GM19239 (cell line): Measurements from ENCODE around the gene SPP1.

ENCODE experiments used
- DNase-seq: peaks from one replicate; pipeline ENCODE4 v3.0.0; 2011; ENCODE audit warnings: low spot score; ENCODE audit not compliant: insufficient read length
- FAIRE-seq: peaks from 2 replicates; lab custom pipeline; 2011; peaks lifted over from hg19 to GRCh38; lab: Jason Lieb, UNC

The SPP1 gene

DNA sequence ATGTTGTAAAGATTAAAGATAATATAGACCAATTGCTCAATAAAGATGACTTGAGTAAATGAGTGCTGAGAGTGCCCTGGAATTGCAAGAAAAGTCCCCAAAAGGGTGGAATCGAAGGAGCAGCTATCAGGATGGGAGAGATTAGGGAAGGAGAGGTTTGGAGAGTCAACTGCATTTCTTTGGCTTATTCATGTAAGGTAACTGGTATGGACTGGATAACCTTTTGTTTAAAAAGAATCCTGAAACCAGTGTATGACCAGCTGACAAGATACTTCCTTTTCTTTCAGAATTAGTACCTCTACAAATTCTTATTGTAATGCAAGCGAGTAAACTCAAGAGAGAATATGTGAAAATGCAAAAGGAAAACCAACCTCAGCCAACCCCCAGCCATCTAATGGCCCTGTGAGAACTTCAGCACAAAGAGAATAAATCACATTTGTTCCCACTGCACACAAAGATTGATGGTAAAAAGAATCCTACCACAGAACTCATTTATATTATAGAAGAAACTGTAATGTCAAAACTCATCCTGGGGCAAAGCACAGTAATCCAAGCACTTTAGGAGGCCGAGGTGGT, 24.5 kb upstream of the SPP1 start:
- DNase-seq: no peak
- FAIRE-seq: no peak

DNA sequence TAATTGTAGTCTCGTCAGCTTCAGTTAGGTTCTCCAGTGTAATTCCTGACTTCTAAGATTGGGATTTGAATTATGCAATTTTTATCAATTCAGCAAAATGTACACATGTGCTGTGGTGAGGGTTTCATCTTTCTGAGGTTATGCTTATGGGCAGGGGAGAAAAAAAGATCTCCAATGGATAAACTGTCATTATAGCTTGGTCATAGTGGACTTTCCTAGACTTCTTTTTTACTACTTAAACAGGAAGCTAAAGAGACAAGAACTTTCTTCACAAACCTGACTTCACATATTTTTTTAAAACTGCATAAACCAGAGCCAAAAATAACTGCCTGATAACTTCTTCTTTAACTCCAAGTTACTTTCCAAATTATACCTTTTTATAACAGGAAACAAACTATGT, 21.7 kb upstream of the SPP1 start:
- no peak for DNase-seq
- no peak for FAIRE-seq

- DNase-seq (no peak), FAIRE-seq (no peak)
These were observed 19.0 kb upstream of the SPP1 start for GRCh38 chr4:87956501-87956900.

DNA sequence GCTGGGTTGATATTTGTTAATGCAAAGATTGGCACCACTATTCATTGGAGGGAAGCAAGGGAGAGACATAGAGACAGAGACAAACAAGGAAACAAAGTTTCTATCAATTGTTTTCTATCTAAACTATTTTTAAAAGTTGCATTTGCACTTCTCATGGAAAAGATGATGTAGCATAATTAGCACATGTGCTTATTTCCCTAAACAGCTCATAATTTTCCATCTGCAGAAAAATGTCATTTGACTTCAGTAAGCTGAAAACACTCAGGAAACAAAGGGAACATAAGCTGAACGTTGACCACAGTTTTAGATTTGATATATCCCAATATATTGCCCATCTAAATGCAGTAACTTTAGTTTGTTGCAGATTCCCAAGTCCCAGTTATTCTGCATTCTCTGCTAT, 18.5 kb upstream of the SPP1 start:
- FAIRE-seq: no peak
- no peak for DNase-seq

DNA sequence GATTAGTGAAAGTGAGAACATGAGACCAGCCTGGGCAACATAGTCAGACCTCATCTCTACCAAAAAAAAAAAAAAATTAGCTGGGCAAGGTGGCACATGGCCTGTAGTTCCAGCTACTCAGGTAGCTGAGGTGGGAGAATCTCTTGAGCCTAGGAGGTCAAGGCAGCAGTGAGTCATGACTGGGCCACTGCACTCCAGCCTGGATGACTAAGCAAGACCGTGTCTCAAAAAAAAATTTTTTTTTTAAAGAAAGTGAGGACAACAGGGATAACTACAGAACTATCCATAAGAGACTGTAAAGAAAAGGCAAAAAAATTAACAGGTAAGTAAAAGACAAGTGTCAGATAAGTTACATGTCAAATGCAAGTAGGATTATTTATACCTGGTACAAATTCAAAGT, 13.5 kb upstream of the SPP1 start:
- FAIRE-seq (no peak), DNase-seq (no peak)

DNA sequence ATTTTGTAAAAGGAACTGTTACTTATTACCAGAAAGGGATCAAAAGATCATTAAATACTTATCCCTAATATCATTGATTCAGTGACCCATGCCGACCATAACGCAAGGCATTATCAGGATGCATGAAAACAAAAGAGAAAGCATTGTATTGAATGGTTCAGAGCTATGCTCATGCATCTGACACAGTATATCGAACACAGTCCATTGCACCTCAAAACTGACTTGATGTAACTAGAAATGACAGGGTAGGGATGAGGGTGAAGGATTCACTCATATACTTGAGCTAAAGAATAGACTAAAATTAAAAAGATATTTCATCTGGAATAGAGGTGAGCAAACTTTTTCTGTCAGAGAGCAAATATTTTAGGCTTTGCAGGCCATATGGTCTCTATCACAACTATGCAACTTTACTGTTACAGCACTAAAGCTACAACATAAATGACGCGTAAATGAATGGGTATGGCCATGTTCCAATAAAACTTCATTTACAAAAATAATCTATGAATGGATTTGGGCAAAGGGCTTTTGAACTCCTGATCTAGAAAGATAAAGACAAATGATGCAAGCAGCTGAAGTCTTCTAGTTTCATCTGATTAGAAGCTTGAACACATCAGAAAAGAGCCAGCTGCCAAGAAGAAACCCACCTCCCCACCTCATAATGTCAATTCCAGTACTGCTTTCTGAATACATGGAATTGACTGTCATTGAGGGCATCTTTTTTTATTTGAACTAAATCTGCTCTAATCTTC, 12.9 kb upstream of the SPP1 start:
- no peak for DNase-seq
- no peak for FAIRE-seq

DNA sequence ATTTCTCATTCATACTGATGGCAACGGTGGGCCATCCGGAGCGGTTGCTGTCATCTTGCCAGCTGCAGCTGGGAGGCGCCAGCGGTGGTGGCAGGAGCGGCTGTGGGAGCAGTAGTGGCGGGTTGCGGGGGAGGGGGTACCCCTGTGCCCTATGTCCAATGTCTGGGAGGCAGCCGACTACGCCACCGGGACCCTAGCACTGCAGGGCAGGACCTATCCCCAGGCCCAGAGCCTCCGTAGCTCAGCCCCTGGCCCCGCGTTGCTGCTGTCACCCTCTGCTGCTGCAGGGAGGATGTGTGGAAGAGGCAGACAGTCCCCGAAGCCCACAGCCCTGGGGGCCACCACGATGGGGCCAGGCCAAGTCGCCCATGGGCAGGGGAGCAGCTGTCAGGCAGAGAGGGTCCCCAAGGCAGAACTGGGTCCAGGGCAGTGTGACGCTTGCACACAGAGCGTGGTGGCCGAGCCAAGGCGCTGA, 10.0 kb upstream of the SPP1 start:
- DNase-seq (no peak), FAIRE-seq (no peak)

DNA sequence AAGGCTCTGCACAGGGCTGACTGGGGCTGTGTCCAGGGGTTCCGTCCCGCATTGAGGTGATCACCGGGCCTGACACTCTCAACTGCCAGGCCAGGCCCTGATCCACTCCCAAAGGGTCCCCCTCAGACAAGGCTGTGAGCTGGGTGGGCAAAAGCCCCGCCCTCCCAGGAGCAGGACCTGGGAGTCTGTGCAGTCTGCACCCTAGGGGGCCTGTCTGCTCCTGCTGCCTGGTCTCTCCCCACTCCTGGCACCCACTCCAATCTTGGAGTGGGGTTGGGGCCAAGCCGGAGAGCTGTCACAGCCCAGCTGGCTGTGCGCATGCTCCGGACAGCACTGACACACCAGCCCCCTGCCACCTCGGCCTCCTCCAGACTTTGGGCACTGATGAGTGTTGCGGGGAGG, 9.4 kb upstream of the SPP1 start:
- no peak for FAIRE-seq
- no peak for DNase-seq

DNA sequence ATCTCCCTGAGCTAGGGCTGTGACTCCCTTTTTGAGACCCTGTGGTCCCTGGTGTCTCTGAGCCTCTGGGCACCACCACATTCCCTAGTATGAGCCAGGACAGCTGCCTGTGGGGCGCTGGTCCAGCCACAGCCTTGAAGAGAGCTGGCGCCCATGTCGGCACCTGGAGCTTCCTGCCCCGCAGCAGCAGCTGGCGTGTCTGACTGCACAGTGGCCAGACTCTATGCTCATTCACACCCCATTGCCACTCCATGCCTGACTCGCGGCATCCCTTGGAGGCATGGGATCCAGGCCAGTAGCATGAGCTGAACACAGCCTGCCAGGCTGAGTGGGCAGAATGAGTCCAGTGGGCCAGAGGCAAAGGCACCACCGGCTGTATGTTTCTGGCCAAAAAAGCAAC, 8.3 kb upstream of the SPP1 start:
- DNase-seq (no peak), FAIRE-seq (no peak)

GRCh38 chr4:87970121-87970520, 5.4 kb upstream of the SPP1 start:
- no peak for DNase-seq
- no peak for FAIRE-seq

- FAIRE-seq (no peak), DNase-seq (no peak)
These were observed 3.6 kb upstream of the SPP1 start for GRCh38 chr4:87971866-87972265.

DNA sequence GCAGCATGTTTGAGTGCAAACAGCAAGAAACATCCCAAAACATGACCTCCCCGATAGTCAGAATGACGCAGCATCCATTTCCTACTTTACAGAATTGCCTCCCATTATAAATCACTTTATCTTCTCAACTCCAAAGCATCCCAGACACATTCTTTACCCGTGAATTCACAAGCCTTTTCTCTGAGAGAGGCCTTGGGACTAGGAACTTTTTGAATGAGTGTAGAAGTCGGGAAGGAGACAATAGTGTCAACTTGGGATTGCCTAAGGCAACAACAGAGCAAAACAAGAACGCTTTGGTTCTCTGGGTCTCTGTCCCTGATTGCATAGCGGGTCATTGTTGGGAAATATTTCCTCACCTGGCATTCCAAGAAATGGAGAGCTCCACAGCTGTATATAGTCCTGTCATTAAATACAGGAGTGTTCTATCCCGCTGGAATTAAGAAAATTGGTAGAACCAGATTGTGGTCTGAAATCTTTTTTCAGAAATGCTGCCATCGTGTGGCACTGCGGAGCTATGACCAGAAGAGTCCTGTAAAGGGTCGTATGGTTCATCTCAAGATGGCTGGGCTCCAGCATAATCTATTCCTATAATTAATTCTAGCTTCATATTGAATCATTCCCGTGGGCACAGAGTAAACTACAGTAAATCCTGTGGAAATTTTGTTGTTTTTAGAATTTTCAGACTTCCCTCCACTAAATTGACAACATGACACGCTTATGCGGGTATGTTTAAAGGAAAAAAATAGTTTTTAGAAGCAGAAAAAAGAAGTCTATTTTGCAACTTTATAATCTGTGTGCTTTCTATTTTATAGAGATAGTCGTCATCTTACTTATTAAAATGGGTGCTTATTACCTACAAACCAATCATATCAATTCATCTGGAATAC, 2.0 kb upstream of the SPP1 start:
- DNase-seq: peak; percentile 7
- peak; percentile 96 for FAIRE-seq

DNA sequence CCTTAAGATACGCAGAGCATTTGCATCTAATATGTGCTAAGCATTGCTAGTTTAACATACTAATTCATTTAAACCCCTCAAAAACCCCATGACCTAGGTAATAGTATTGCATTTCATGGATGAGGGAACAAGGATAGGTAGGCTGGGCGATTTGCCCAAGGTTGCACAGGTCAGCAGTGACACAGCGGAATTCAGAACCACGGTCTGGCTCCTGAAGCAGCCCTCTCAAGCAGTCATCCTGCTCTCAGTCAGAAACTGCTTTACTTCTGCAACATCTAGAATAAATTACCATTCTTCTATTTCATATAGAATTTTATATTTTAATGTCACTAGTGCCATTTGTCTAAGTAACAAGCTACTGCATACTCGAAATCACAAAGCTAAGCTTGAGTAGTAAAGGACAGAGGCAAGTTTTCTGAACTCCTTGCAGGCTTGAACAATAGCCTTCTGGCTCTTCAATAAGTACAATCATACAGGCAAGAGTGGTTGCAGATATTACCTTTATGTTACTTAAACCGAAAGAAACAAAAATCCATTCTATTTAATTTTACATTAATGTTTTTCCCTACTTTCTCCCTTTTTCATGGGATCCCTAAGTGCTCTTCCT, 555 bp upstream of the SPP1 start:
- no peak for FAIRE-seq
- no peak for DNase-seq

- DNase-seq (no peak), FAIRE-seq (no peak)
These were observed 2.2 kb downstream of the SPP1 start for GRCh38 chr4:87977521-87978278.

DNA sequence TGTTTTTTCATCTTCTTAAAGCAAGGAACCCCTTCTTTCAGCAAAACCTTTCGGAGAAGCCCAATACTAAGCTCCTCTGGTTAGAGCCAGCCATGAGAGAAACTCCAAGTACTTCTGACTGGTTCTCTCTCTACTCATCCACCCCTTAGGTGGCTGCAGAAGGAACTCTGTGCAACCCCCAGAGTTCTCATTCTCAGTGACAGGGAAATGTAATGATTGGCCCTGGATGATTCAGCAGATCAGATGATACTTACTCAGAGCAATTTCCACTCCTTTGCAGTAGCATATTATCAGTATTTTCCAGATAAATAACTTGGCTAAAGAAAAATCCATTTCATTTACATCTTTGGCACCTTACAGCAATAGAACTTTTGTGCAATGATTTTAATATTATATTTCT, 3.2 kb downstream of the SPP1 start:
- DNase-seq (no peak), FAIRE-seq (no peak)

DNA sequence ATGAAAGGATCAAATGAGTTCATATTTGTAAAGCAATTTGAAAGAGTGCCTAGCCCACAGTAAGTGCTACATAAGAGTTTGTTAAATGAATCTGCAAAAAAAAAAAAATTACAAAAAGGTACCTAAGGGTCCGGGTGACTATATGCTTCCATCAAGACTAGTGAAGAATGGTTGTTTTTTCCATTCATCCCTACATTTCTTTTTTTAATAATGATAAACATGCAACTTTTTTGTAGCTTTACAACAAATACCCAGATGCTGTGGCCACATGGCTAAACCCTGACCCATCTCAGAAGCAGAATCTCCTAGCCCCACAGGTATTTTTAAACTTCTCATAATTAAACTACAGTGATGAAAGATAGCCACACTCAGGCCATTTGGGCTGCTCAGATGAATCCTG, 4.3 kb downstream of the SPP1 start:
- FAIRE-seq: no peak
- no peak for DNase-seq

DNA sequence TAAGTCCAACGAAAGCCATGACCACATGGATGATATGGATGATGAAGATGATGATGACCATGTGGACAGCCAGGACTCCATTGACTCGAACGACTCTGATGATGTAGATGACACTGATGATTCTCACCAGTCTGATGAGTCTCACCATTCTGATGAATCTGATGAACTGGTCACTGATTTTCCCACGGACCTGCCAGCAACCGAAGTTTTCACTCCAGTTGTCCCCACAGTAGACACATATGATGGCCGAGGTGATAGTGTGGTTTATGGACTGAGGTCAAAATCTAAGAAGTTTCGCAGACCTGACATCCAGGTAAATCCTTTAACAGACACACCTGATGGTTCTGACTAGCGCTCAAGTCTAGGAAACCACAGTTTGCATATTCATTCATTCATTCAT, 6.0 kb downstream of the SPP1 start:
- DNase-seq (no peak), FAIRE-seq (no peak)

DNA sequence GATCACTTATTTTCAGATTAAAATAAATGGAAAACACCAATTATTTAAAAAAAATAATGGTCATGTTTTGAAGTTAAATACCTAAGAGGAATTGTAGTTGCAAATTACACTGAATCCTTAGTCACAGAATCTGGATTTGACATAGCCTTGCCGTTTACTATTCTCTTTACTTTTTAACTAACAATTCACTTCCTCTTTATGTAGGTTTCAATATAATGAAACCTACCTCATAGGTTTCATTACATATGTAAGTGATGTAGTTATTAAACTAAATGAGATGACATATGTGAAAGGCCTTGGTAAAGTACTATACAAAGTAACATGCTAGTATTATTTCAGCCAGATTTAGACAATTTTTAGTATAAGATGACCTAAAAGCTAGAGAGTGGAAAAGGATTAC, 6.5 kb downstream of the SPP1 start:
- FAIRE-seq (no peak), DNase-seq (no peak)

DNA sequence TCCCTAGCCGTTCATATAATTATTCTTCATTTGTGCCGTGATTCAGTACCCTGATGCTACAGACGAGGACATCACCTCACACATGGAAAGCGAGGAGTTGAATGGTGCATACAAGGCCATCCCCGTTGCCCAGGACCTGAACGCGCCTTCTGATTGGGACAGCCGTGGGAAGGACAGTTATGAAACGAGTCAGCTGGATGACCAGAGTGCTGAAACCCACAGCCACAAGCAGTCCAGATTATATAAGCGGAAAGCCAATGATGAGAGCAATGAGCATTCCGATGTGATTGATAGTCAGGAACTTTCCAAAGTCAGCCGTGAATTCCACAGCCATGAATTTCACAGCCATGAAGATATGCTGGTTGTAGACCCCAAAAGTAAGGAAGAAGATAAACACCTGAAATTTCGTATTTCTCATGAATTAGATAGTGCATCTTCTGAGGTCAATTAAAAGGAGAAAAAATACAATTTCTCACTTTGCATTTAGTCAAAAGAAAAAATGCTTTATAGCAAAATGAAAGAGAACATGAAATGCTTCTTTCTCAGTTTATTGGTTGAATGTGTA, 7.0 kb downstream of the SPP1 start:
- FAIRE-seq: no peak
- DNase-seq: no peak

- DNase-seq (no peak), FAIRE-seq (no peak)
These were observed 8.5 kb downstream of the SPP1 start for GRCh38 chr4:87983996-87984395.
